ENCODE results near the gene AATK. TPM values are rescaled to one million over a fixed set of nuclear protein-coding genes. Genes with fewer than 3 reads are reported as not detected.

AATK gene
- polyA plus RNA-seq, 2 of the 4 experiments (the other 2 are of a cell fraction) = 0.26 to 0.37 TPM

DNA sequence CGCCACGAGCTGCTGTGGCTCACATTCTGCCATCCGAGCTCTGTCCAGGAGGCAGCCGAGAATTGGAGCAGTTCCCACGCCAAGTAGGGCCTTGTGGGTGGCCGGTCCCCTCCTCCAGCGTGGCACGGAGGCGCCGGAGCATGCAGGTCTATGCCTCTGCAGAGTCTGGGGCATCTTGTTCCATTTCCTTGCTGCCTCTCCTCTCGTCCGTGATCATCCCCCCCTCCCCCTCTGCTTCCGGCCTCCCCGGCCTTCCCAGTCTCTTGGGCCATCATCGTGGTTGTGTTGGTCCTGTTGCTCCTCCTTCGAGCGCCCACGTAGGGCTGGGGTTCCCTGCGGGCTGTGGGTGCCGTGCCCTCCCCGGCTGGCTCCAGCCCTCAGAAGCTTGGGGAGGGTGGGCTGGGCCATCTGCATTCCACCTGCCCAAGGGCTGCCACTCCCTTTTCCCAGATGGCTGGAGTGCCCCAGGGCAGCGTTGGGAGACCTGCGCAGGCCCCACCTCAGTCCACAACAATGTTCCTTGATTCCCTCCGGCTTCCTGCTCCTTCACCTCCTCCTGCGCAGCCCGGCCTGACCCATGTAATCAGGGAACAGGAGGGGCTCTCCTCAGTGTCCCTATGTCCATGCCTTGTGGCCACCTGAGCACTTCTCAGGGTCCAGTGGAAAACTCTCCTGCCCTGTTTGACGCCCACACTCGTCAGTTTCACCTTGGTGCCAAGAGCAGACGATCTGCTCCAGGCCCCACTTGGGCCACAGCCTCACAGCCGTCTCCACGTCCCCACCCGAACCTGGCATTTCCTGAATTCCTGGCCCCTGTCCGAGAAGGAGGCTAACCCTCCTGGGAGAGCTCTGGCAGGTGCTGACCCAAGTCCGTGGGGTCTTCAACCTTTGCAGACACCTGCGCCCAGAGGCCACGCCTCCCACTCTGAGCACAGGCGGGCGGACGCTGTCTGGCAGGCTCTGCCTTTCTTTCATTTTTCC lies 94.0 kb downstream of the AATK start (continued):
- no peak for TF ChIP-seq BCL3 (IDR thresholded peaks at IDR 0.05)

DNA sequence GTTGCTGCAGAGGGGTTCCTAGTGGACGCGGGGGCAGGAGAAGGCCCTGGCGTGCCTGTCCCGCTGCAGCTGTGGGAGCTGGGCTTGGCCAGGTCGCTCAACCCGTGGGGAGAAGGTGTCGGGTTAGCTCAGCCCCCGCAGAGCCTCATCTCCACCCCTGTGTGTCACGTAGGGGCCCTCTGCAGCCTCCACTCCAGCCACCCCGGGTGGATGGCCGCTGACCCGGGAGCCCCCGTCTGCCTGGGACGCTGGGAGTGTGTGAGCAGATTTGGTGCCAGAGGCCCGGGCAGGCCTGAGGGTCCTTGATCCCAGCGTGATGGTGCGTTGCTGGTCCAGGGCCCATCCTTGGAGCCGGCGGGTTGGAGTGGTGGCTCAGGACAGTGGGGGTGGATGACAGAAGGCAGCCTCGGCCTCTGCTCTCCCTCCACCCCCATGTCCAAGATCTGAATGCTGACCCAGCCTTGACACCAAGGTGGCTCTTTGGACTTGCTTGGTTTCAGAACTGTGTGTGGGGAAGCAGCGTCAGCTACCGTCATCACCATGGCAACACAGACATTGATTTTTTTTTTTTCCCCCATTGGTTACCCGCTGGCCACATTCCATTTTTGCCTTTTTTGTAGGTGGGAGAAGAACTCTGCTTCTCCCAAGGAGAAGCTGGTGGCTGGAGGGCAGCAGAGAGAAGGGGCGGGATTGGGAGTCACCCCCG lies 95.3 kb downstream of the AATK start:
- POLR2A ChIA-PET = no interaction called here
- ATAC-seq (no peak), FAIRE-seq (no peak)

GRCh38 chr17:81069135-81069645 lies 96.8 kb downstream of the AATK start:
- H3K4me2 ChIP-seq = no peak overlapping the region
- no peaks in the 10 kb centered on the region for H3K9me3 ChIP-seq
- WGBS (ENCODE audit: missing lambda C conversion rate) = 91% methylated on average over 21 of the region's 23 CpGs
- CTCF ChIA-PET = interaction anchor here (0.7 to 2.9 kb wide), 9 partner anchors 8 to 45 kb away, joined by 3 to 15 read pairs (median 4); no protein-coding TSS in a partner anchor
- POLR2A ChIA-PET = no interaction called here
- DNase-seq (ENCODE audit: low read depth in 1 of 2, low spot score in 1 of 2) = no peak
- FAIRE-seq = no peak
- no peak overlapping the region for H3K27ac ChIP-seq
- peaks cover 5% of the 10 kb centered on the region; the same call in 1 of the 3 replicates for H3K4me1 ChIP-seq
- no peak for ATAC-seq
- H3K4me3 ChIP-seq = no peak overlapping the region
- TF ChIP-seq HOXB5 (CRISPR knock-in tag; IDR thresholded peaks at IDR 0.05) (no peak), RCOR1 (IDR thresholded peaks at IDR 0.05; ENCODE audit: low read depth, low read length) (no peak), HOXB13 (CRISPR knock-in tag; IDR thresholded peaks at IDR 0.05; ENCODE audit: low read depth) (no peak), BHLHE40 (IDR thresholded peaks at IDR 0.05; ENCODE audit: low read depth, low read length) (no peak), GATA3 (IDR thresholded peaks at IDR 0.05; ENCODE audit: borderline replicate concordance) (no peak), EP300 (IDR thresholded peaks at IDR 0.05) (no peak), TP53 (CRISPR knock-in tag; IDR thresholded peaks at IDR 0.05) (no peak), ESRRA (IDR thresholded peaks at IDR 0.05; ENCODE audit: borderline replicate concordance, low read length) (no peak), REST (IDR thresholded peaks at IDR 0.05) (no peak), POLR2A (IDR thresholded peaks at IDR 0.05; ENCODE audit: low read length) (no peak), NPAS2 (CRISPR knock-in tag; IDR thresholded peaks at IDR 0.05; ENCODE audit: borderline replicate concordance) (no peak)

More for the DNA sequence above, 95.3 kb downstream of the AATK start:
- Histone ChIP-seq H3K27ac (no peak overlapping the region), H3K4me2 (no peak overlapping the region), H3K9me3 (no peaks in the 10 kb centered on the region), H3K4me3 (no peak overlapping the region), H3K4me1 (peaks cover 5% of the 10 kb centered on the region; the same call in 1 of the 3 replicates)
- no peak for TF ChIP-seq ZFP36 (IDR thresholded peaks at IDR 0.05; ENCODE audit: borderline replicate concordance, partially characterized antibody)
- TF ChIP-seq FOSB (CRISPR knock-in tag; IDR thresholded peaks at IDR 0.05) = no peak
- no peak for TF ChIP-seq HDAC2 (IDR thresholded peaks at IDR 0.05)
- no peak for TF ChIP-seq SMC3 (IDR thresholded peaks at IDR 0.05)
- TF ChIP-seq EHF (CRISPR knock-in tag; IDR thresholded peaks at IDR 0.05) = no peak
- TF ChIP-seq EHMT2 (IDR thresholded peaks at IDR 0.05; ENCODE audit: low read depth) = no peak
- TF ChIP-seq POLR2A (IDR thresholded peaks at IDR 0.05; ENCODE audit: low read length) = no peak
- no peak for TF ChIP-seq RCOR1 (IDR thresholded peaks at IDR 0.05; ENCODE audit: low read depth, low read length)
- TF ChIP-seq ZNF302 (CRISPR knock-in tag; IDR thresholded peaks at IDR 0.05) = no peak
- TF ChIP-seq, protein P1, sequence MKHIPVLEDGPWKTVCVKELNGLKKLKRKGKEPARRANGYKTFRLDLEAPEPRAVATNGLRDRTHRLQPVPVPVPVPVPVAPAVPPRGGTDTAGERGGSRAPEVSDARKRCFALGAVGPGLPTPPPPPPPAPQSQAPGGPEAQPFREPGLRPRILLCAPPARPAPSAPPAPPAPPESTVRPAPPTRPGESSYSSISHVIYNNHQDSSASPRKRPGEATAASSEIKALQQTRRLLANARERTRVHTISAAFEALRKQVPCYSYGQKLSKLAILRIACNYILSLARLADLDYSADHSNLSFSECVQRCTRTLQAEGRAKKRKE (CRISPR knock-in tag; IDR thresholded peaks at IDR 0.05; ENCODE audit: low read depth) = no peak
- no peak for TF ChIP-seq ESRRA (IDR thresholded peaks at IDR 0.05; ENCODE audit: borderline replicate concordance, low read length)
- no peak for TF ChIP-seq BCL3 (IDR thresholded peaks at IDR 0.05)
- TF ChIP-seq HEYL (CRISPR knock-in tag; IDR thresholded peaks at IDR 0.05) = no peak
- no peak for TF ChIP-seq USF2 (IDR thresholded peaks at IDR 0.05)
- TF ChIP-seq RFX5 (IDR thresholded peaks at IDR 0.05) = no peak
- no peak for TF ChIP-seq HOXB13 (CRISPR knock-in tag; IDR thresholded peaks at IDR 0.05; ENCODE audit: low read depth)
- TF ChIP-seq CBX8 (IDR thresholded peaks at IDR 0.05) = no peak
- no peak for TF ChIP-seq CHD4 (IDR thresholded peaks at IDR 0.05; ENCODE audit: borderline replicate concordance)
- no peak for TF ChIP-seq CEBPB (IDR thresholded peaks at IDR 0.05)
- no peak for TF ChIP-seq KDM1A (IDR thresholded peaks at IDR 0.05; ENCODE audit: low read depth)
- 87% methylated on average over 25 of the region's 25 CpGs for WGBS (ENCODE audit: missing lambda C conversion rate)
- CTCF ChIA-PET = interaction anchor here (0.9 to 2.9 kb wide), 7 partner anchors 9 to 47 kb away, joined by 3 to 15 read pairs (median 5); no protein-coding TSS in a partner anchor
- DNase-seq (ENCODE audit: low read depth in 1 of 2, low spot score in 1 of 2) = no peak

Measured in A549 (cell line).